ENCODE data around the gene SPATA31C2. TPM values are rescaled to one million over a fixed set of nuclear protein-coding genes. Genes with fewer than 3 reads are reported as not detected.

SPATA31C2 gene
- not detected for total RNA-seq

DNA sequence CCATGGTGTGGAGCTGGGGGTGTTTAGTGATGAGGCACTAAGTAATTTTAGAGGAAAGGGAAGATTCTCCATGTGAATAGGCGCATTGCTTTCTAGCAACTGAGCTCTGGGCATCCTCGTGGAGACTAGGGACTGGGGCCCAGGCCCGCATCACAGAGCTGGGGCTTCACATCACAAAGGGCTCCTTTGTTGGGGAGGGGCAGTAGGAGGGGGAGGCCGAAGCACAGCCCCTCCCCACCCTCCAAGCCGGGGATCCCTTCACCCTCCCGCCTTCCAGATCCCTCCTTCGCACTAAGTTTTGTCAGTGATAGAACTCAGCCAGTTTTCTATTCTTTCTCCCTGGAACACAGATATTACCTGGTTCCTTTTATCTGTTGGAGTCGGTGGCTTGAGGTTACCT is at the start of gene SPATA31C2:
Gene SPATA31C2, minus strand, starts transcription at position 101 of the 400 bp plus-strand sequence. Its CDS starts 29 bp downstream, at position 72.

Other genes starting within 250 kb of the SPATA31C2 start
- gene SPATA31C1, start 220.5 kb downstream of the SPATA31C2 start, total RNA-seq: not detected
- gene CDK20, start 163.9 kb downstream of the SPATA31C2 start, total RNA-seq: 10 to 100 TPM in 1 of 2 donors, 1 to 10 TPM in 1; 8.0 to 11.4 TPM
- 10 to 100 TPM; 65.7 to 70.9 TPM for gene SPIN1, start 250.0 kb upstream of the SPATA31C2 start, total RNA-seq

Data from melanocyte of skin (primary cell).